Measurements from ENCODE around the gene CAVIN3.

Gene CAVIN3
- 0 to 0.09 (median 0) reads per million in 3 donors for total RNA-seq

GRCh38 chr11:6320411-6321155 lies at the start of gene CAVIN3:
TSS of gene CAVIN3 (minus strand) at chr11:6320501. CDS start at chr11:6320476, 25 bp downstream.
- Histone ChIP-seq H3K4me1 (ENCODE audit: control insufficient read depth, insufficient read depth, low read length, poor library complexity, severe bottlenecking) (peaks cover 9% of the 10 kb centered on the region), H3K27me3 (replicated peaks; ENCODE audit: control insufficient read depth, insufficient read depth, low read length, poor library complexity, severe bottlenecking) (peaks cover 6% of the 10 kb centered on the region), H3K9me3 (ENCODE audit: control insufficient read depth, low read length) (no peaks in the 10 kb centered on the region), H3K27ac (ENCODE audit: insufficient read depth, low read length, poor library complexity, severe bottlenecking) (no peak within 1 kb of the TSS), H3K4me3 (ENCODE audit: insufficient read depth, low read depth, low read length, poor library complexity, severe bottlenecking) (peak within 1 kb of the TSS; percentile 40), H3K36me3 (ENCODE audit: control insufficient read depth, insufficient read depth, low read length) (no peaks in the 10 kb centered on the region)
- no peak for DNase-seq

- Histone ChIP-seq H3K9me3 (ENCODE audit: control insufficient read depth, low read length) (no peaks in the 10 kb centered on the region), H3K27me3 (replicated peaks; ENCODE audit: control insufficient read depth, insufficient read depth, low read length, poor library complexity, severe bottlenecking) (no peaks in the 10 kb centered on the region), H3K4me1 (ENCODE audit: control insufficient read depth, insufficient read depth, low read length, poor library complexity, severe bottlenecking) (no peaks in the 10 kb centered on the region), H3K4me3 (ENCODE audit: insufficient read depth, low read depth, low read length, poor library complexity, severe bottlenecking) (no peak overlapping the region), H3K36me3 (ENCODE audit: control insufficient read depth, insufficient read depth, low read length) (no peaks in the 10 kb centered on the region), H3K27ac (ENCODE audit: insufficient read depth, low read length, poor library complexity, severe bottlenecking) (no peak overlapping the region)
- no peak for DNase-seq
Measured at GRCh38 chr11:6365659-6366058, 45.4 kb upstream of the CAVIN3 start.

- Histone ChIP-seq H3K27me3 (replicated peaks; ENCODE audit: control insufficient read depth, insufficient read depth, low read length, poor library complexity, severe bottlenecking) (no peaks in the 10 kb centered on the region), H3K9me3 (ENCODE audit: control insufficient read depth, low read length) (no peaks in the 10 kb centered on the region), H3K36me3 (ENCODE audit: control insufficient read depth, insufficient read depth, low read length) (no peaks in the 10 kb centered on the region), H3K4me3 (ENCODE audit: insufficient read depth, low read depth, low read length, poor library complexity, severe bottlenecking) (no peak overlapping the region), H3K27ac (ENCODE audit: insufficient read depth, low read length, poor library complexity, severe bottlenecking) (no peak overlapping the region), H3K4me1 (ENCODE audit: control insufficient read depth, insufficient read depth, low read length, poor library complexity, severe bottlenecking) (no peaks in the 10 kb centered on the region)
- DNase-seq: peak; percentile 13 to 38 (median 23)
Measured at GRCh38 chr11:6362873-6363678, 42.8 kb upstream of the CAVIN3 start.

GRCh38 chr11:6362185-6362872 lies 42.0 kb upstream of the CAVIN3 start:
- no peak for DNase-seq
- Histone ChIP-seq H3K36me3 (ENCODE audit: control insufficient read depth, insufficient read depth, low read length) (no peaks in the 10 kb centered on the region), H3K4me3 (ENCODE audit: insufficient read depth, low read depth, low read length, poor library complexity, severe bottlenecking) (no peak overlapping the region), H3K4me1 (ENCODE audit: control insufficient read depth, insufficient read depth, low read length, poor library complexity, severe bottlenecking) (no peaks in the 10 kb centered on the region), H3K27ac (ENCODE audit: insufficient read depth, low read length, poor library complexity, severe bottlenecking) (no peak overlapping the region), H3K9me3 (ENCODE audit: control insufficient read depth, low read length) (no peaks in the 10 kb centered on the region), H3K27me3 (replicated peaks; ENCODE audit: control insufficient read depth, insufficient read depth, low read length, poor library complexity, severe bottlenecking) (no peaks in the 10 kb centered on the region)

- Histone ChIP-seq H3K9me3 (ENCODE audit: control insufficient read depth, low read length) (no peaks in the 10 kb centered on the region), H3K27ac (ENCODE audit: insufficient read depth, low read length, poor library complexity, severe bottlenecking) (no peak overlapping the region), H3K36me3 (ENCODE audit: control insufficient read depth, insufficient read depth, low read length) (no peaks in the 10 kb centered on the region), H3K4me1 (ENCODE audit: control insufficient read depth, insufficient read depth, low read length, poor library complexity, severe bottlenecking) (no peaks in the 10 kb centered on the region), H3K4me3 (ENCODE audit: insufficient read depth, low read depth, low read length, poor library complexity, severe bottlenecking) (no peak overlapping the region), H3K27me3 (replicated peaks; ENCODE audit: control insufficient read depth, insufficient read depth, low read length, poor library complexity, severe bottlenecking) (no peaks in the 10 kb centered on the region)
- no peak for DNase-seq
Measured at GRCh38 chr11:6360183-6360582, 39.9 kb upstream of the CAVIN3 start.

- H3K36me3 ChIP-seq (ENCODE audit: control insufficient read depth, insufficient read depth, low read length): no peaks in the 10 kb centered on the region
- no peaks in the 10 kb centered on the region for H3K4me1 ChIP-seq (ENCODE audit: control insufficient read depth, insufficient read depth, low read length, poor library complexity, severe bottlenecking)
- H3K9me3 ChIP-seq (ENCODE audit: control insufficient read depth, low read length): no peaks in the 10 kb centered on the region
- no peak for DNase-seq
- no peak overlapping the region for H3K4me3 ChIP-seq (ENCODE audit: insufficient read depth, low read depth, low read length, poor library complexity, severe bottlenecking)
- H3K27ac ChIP-seq (ENCODE audit: insufficient read depth, low read length, poor library complexity, severe bottlenecking): no peak overlapping the region
- no peaks in the 10 kb centered on the region for H3K27me3 ChIP-seq (replicated peaks; ENCODE audit: control insufficient read depth, insufficient read depth, low read length, poor library complexity, severe bottlenecking)
Measured at GRCh38 chr11:6357222-6357621, 36.9 kb upstream of the CAVIN3 start.

GRCh38 chr11:6356503-6357055 lies 36.3 kb upstream of the CAVIN3 start:
- no peak overlapping the region for H3K4me3 ChIP-seq (ENCODE audit: insufficient read depth, low read depth, low read length, poor library complexity, severe bottlenecking)
- H3K9me3 ChIP-seq (ENCODE audit: control insufficient read depth, low read length): no peaks in the 10 kb centered on the region
- no peaks in the 10 kb centered on the region for H3K27me3 ChIP-seq (replicated peaks; ENCODE audit: control insufficient read depth, insufficient read depth, low read length, poor library complexity, severe bottlenecking)
- H3K36me3 ChIP-seq (ENCODE audit: control insufficient read depth, insufficient read depth, low read length): no peaks in the 10 kb centered on the region
- no peak for DNase-seq
- H3K27ac ChIP-seq (ENCODE audit: insufficient read depth, low read length, poor library complexity, severe bottlenecking): no peak overlapping the region
- no peaks in the 10 kb centered on the region for H3K4me1 ChIP-seq (ENCODE audit: control insufficient read depth, insufficient read depth, low read length, poor library complexity, severe bottlenecking)

- no peak for DNase-seq
- H3K27me3 ChIP-seq (replicated peaks; ENCODE audit: control insufficient read depth, insufficient read depth, low read length, poor library complexity, severe bottlenecking): no peaks in the 10 kb centered on the region
- H3K4me3 ChIP-seq (ENCODE audit: insufficient read depth, low read depth, low read length, poor library complexity, severe bottlenecking): no peak overlapping the region
- no peaks in the 10 kb centered on the region for H3K4me1 ChIP-seq (ENCODE audit: control insufficient read depth, insufficient read depth, low read length, poor library complexity, severe bottlenecking)
- no peaks in the 10 kb centered on the region for H3K36me3 ChIP-seq (ENCODE audit: control insufficient read depth, insufficient read depth, low read length)
- H3K9me3 ChIP-seq (ENCODE audit: control insufficient read depth, low read length): no peaks in the 10 kb centered on the region
- no peak overlapping the region for H3K27ac ChIP-seq (ENCODE audit: insufficient read depth, low read length, poor library complexity, severe bottlenecking)
Measured at GRCh38 chr11:6354651-6355485, 34.6 kb upstream of the CAVIN3 start.

GRCh38 chr11:6353367-6353987 lies 33.2 kb upstream of the CAVIN3 start:
- no peaks in the 10 kb centered on the region for H3K36me3 ChIP-seq (ENCODE audit: control insufficient read depth, insufficient read depth, low read length)
- H3K4me1 ChIP-seq (ENCODE audit: control insufficient read depth, insufficient read depth, low read length, poor library complexity, severe bottlenecking): no peaks in the 10 kb centered on the region
- no peak overlapping the region for H3K27ac ChIP-seq (ENCODE audit: insufficient read depth, low read length, poor library complexity, severe bottlenecking)
- no peak overlapping the region for H3K4me3 ChIP-seq (ENCODE audit: insufficient read depth, low read depth, low read length, poor library complexity, severe bottlenecking)
- H3K9me3 ChIP-seq (ENCODE audit: control insufficient read depth, low read length): no peaks in the 10 kb centered on the region
- no peaks in the 10 kb centered on the region for H3K27me3 ChIP-seq (replicated peaks; ENCODE audit: control insufficient read depth, insufficient read depth, low read length, poor library complexity, severe bottlenecking)
- DNase-seq: peak; percentile 21 to 34 (median 33)
